ENCODE results near the gene ATR.
"Not testable (repeated sequence)": the region's sequence is repeated elsewhere in the genome, so short reads cannot be mapped to it uniquely, and the experiment has no call there.

ATR gene

GRCh38 chr3:142588703-142589102, 10.2 kb upstream of the ATR start:
- TF ChIP-seq CTCF (conservative IDR thresholded peaks at IDR 0.05), result no peak
- no peak overlapping the region for H3K27ac ChIP-seq

GRCh38 chr3:142586803-142587406, 8.4 kb upstream of the ATR start:
- peak; percentile 86 for TF ChIP-seq CTCF (conservative IDR thresholded peaks at IDR 0.05)
- no peak overlapping the region for H3K27ac ChIP-seq

- H3K27ac ChIP-seq, result not testable (repeated sequence)
Measured at GRCh38 chr3:142581070-142581469, 2.5 kb upstream of the ATR start.

- H3K27ac ChIP-seq, result peak overlapping the region; percentile 86; the same call in 1 of the 2 replicates
- no peak for TF ChIP-seq CTCF (conservative IDR thresholded peaks at IDR 0.05)
Measured at GRCh38 chr3:142580061-142580423, 1.5 kb upstream of the ATR start.

- H3K27ac ChIP-seq, result peak overlapping the region; percentile 86
- TF ChIP-seq CTCF (conservative IDR thresholded peaks at IDR 0.05), result no peak
Measured at GRCh38 chr3:142577696-142578328, 721 bp downstream of the ATR start.

- TF ChIP-seq CTCF (conservative IDR thresholded peaks at IDR 0.05), result no peak
Measured at GRCh38 chr3:142576792-142577191, 1.7 kb downstream of the ATR start.

GRCh38 chr3:142574665-142575064, 3.9 kb downstream of the ATR start:
- no peak for TF ChIP-seq CTCF (conservative IDR thresholded peaks at IDR 0.05)
- H3K27ac ChIP-seq, result no peak overlapping the region

More at GRCh38 chr3:142576792-142577191, 1.7 kb downstream of the ATR start:
- no peak overlapping the region for H3K27ac ChIP-seq

GRCh38 chr3:142574223-142574622, 4.3 kb downstream of the ATR start:
- H3K27ac ChIP-seq, result not testable (repeated sequence)

- not testable (repeated sequence) for H3K27ac ChIP-seq
Measured at GRCh38 chr3:142569422-142569821, 9.1 kb downstream of the ATR start.

All from VCaP (cell line).